ENCODE results near the gene SERPINE2.

Gene SERPINE2, protein sequence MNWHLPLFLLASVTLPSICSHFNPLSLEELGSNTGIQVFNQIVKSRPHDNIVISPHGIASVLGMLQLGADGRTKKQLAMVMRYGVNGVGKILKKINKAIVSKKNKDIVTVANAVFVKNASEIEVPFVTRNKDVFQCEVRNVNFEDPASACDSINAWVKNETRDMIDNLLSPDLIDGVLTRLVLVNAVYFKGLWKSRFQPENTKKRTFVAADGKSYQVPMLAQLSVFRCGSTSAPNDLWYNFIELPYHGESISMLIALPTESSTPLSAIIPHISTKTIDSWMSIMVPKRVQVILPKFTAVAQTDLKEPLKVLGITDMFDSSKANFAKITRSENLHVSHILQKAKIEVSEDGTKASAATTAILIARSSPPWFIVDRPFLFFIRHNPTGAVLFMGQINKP

GRCh38 chr2:224039080-224039769 lies at the start of gene SERPINE2:
Gene SERPINE2 (minus strand): TSS chr2:224039286. CDS start chr2:224001900, 37,386 bp downstream.
- no peak for DNase-seq

DNA sequence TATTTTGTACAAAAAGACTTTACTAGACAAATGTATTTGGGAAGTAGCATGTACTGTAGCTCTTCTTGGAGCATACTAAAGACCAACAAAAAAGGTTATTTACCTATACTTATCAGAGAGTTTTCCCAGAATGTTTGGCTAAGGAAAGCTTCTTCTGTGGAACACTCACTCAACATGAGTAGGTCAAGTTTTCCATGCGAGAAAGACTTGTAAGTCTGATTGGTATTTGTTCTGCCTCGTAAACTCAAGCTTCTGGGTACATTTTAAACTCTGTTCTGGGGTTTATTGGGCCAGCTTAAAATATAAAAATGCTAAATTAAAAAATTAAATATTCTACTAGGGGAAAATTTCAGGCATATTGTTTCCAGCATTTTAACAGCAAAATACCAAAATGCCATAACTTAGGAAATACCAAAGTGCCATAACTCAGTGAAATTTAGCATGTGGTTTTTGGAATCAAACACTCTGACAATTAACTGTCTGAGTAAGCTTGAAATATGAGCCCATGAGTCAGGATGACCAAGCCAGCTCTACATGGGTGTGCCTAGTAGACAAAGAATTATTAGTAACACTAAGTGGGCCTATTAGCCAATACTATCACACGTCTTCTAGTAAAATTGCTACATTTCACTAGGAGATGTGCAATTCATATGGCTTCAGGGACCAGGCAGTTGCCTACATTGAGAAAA lies 47.3 kb upstream of the SERPINE2 start:
- DNase-seq: no peak

- DNase-seq: no peak
Observed at GRCh38 chr2:224085811-224086210, 46.7 kb upstream of the SERPINE2 start.

DNA sequence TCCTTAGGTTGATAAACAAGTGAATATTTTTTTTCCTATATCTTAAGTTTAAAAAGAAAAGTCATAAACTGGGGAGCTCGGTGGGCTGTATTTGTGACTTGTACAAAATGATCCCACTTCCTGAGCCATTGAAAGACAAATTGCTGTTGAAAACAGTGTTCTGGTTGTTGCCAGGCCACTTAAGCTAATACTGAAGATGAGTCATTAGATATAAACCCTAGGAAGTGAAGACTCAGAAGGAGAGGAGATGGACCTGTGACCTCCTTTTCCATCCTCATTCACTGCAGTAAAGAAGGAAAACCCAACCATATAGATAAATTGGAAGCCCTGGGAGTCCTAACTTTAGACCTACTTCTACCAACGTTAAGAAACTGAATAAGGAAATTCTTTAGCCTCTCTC lies 46.2 kb upstream of the SERPINE2 start:
- DNase-seq: no peak

DNA sequence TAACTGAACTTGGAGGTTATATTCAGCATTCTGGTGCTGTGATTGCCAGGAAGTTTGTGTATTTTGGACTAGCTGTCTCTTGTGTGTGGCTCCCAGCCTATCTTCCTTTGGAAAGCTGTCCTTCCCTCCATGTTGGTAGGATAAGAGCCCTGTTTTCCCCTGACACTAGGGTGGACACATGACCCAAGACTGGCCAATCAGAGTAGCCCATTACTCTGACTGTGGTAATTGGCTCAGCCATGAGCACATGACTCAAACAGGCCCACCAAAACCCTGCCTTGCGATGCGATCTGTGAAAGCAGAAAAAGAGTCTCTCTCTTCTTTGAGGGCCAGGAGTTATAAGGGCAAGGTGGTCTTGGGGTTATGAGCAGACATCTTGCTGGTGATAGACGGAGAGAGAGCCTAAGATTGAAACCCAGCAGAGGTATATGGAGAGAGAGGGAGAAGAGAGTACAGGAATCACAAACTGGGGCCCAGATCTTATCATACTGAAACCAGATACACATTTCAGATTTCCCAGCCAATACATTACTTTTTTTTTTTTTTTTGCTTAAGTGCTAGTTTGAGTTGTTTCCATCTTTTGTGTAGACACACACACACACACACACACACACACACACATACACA lies 45.3 kb upstream of the SERPINE2 start:
- no peak for DNase-seq

DNA sequence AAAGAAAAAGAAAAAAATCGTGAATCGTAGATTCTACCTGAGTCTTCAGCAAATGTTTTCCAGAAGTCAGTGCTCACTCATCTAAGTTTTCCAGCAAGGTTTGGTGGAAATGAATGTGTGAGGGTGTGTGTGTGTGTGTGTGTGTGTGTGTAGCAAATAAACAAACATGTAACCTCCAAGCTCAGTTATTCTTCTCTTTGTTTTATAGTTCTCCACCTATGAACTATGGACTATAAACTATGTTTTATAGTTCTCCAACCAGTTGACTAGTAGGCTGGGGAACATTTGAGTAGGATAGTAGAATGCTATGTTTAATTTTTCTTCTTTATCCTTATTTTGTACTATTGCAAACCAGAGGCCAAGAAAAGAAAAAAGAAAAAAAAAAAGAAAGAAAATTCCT lies 44.6 kb upstream of the SERPINE2 start:
- no peak for DNase-seq

DNA sequence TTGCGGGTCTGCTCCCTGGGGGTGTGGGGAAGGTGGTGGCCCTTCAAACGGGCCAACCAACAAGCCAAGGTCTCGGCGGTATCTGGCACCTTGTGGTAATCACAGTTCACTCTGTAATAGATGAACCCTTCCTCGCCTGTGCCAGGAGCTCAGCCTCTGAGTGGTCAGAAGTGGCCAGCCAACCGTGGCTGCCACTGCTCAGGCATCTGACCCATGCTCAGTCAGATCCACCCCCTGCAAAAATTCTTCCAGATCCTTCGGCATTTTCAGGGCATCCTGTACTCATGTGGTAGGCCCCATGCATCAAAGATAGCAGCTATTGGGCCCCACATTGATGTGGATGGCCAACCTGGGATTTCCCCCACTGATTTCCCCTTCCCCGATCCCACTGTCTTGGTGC lies 39.6 kb upstream of the SERPINE2 start:
- DNase-seq: no peak

DNA sequence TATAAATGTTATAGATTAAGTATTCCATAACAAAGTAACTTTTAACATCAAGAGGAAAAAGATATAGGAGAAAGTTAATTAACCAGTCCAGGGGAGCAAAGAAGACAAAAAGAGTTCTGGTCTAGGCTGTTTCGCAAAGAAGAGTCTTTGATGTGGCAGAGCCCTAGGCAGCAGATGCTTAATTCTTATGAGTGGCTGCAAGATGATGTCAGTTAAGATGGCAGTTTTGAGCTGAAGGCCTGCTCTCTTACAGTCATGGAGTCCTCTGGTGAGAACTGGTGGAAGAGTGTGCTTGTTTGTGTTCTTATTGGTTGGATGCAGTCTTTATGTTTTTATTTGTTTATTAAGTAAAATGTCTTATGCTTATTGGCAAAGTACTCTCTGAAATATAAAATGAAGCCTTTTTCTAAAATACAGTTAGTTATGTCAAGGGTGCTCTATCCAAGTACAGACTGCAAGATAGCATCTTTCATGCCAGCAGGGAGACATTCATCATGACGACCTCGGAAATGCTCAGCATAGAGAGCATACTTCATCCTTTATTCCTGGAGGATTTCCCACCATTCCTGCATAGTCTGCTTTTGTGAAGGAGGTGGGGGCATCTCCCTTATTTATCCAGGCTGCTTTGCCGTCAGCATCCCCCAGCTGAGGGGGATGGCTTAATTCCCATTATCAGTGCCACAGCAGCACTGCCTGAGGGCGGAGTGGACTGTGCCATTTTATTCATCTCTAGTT lies 38.9 kb upstream of the SERPINE2 start:
- DNase-seq: no peak

DNA sequence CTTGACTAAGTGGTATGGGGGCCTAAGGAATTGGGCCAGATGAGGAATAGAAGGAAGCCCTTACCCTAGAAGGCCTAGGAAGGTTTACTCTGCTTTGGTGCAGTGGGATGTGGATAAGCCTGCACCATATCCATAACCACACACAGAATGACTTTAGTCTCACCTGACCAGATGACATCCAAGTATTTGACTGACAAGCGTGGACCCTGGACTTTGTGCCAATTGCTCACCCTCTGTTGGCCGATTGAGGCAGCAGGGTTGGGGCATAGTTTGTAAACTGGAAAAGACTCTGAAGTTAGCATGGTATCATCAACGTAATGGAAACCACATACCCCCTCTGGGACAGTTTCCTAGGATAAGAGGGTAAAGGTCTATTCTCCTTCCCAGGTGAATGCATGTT lies 36.5 kb upstream of the SERPINE2 start:
- no peak for DNase-seq

DNA sequence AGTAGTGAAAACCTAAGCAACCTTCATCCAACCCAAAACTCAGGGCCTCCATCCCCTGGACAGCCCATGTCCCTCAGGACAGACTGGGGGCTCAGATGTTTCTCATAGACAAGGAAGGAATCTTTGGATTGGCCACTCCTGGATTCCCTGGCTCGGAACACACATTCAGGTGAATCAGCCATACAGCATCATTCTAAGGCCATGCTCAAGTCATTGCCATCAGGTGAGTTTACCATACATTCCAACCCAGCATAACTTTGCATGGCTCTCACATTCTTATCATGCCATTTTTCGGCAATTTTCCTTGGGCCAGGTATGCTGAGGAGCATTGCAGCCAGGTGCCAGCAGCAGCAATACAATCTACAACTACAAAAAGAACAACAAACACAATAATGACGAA lies 34.6 kb upstream of the SERPINE2 start:
- DNase-seq: no peak

GRCh38 chr2:224072541-224073188 lies 33.6 kb upstream of the SERPINE2 start:
- no peak for DNase-seq

DNA sequence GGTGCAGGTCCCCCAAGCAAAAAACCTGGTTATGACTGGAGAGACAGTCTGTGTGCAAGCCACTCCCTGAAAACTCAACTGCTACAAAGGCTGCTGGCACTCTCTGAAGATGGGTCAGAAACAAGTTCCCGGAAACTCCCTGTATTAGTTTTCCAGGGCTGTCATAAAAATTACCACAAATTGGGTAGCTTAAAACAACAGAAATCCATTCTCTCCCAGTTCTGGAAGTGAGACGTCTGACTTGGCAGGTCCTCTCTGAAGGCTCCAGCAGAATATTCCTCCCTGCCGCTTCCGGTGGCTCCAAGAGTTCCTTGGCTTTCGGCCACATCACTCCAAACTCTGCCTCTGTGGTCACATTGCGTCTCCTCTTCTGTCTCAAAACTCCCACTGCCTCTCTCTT lies 30.1 kb upstream of the SERPINE2 start:
- DNase-seq: no peak

GRCh38 chr2:224063298-224063648 lies 24.2 kb upstream of the SERPINE2 start:
- DNase-seq: no peak

DNA sequence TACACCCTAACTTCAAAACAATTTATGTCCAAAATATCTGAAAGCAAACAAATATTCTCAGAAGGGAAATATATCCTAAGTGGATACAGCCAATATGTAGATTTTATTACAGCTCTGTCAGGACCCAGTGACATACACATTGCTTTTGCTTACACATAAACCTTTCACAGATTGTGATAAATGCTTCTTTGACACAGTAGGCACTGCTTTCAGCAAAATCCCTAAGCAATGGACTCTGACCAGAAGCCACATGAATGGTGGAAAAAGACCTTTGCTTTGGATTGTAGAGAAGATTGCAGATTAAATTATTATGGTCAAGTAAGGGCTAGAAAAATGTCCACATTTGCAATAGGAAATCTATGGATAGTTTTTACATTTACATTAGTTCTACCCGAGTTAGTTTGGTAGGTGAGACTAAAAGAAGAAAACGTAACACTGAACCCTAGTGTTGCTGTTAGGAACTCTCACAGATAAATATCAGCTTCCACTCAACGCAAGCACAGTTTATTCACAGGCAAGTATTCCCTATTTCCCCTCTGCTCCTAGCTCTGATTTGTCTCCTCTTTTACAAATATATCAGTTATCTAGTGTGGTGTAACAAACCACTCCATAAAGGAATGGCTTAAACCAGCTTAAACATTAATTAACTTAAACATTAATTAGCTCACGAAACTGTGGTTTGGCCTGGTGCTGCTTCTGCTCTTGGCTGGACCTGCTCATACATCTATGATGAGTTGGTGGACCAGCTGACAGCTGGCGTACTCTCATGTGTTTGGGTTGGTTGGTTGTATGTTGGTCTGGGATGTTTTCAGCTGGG lies 23.6 kb upstream of the SERPINE2 start:
- no peak for DNase-seq

DNA sequence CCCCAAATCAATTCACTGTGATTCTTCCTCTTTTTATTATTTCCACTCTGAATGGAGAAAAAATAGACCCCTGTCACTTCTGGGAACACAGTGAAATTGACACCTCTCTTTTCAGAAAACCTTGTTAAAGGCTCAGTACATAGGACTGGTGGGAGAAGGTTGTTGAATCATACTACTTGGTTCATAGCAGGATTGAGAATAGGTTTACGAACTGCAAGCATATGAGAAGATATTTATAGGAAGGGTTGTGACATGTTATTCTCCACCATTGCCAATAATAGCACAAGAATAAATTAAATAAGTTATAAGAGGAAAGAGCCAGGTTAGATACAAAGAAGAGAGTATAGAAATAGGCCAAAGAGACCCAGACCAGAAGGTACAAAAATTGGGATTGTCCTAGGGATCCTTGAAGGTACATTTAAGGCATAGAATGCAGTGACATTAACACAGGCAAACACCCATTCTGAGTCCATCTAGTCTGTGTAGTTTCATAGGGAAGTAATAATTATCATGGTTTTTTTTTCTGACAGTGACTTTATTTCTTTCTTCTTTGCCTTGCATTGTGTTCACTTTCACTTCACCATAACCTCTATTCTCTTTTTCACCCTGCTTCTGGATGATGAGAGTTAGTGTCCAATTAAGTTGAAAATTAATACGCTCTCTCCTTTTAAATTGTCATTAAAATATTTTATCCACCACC lies 21.8 kb upstream of the SERPINE2 start:
- DNase-seq: no peak

DNA sequence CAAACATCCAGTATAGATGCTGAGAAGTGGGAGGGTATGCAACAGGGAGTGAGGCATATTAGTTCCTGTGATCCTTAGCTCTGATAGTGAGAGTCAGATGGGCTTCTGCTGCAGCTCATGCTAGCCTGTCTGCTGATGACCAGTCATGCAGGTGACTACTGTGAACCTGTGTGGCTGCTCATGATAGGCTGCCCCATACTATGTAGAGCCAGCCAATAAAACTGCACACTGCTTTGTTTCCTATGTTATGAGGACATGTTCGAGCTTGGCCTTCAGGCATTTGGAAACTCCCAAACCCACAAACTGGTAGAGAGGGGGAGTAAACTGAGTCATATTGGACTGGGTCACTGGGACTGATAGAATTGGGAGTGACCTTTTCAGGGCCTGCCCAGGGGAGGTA lies 20.1 kb upstream of the SERPINE2 start:
- no peak for DNase-seq

DNA sequence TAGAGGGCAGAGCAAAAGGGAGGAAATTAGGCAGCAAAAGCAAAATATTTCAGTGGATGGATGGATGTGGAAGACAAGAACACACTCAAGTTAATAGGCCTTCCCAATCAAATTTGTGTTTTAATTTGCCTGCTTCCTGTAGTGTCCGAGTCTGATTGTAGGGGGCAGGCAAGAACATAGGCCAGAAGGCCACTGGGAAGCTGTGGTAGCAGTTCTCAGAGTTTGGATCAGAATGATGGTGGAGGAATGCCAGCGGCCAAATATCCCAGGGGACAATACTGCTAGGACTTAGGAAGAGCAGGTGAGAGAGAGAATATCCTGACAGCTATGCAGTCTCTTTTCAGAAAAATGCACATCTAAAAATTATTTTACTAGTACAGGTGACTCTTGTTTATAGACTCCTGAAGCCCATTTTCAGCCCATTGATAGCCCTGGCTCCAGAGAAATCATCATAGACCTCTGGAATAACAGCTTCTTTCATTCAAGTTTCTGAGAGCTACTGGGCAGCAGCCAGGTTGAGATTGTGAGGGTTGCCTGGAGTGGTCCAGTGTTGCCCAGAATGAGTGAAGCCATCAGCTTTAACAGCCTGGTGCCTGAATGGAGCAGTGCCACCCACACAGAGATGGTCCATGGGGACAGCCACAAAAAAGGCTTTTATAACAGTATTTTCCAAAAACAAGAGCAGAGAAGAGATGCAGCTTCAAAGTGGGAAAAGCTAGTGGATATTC lies 19.1 kb upstream of the SERPINE2 start:
- DNase-seq: no peak

GRCh38 chr2:224056889-224057288 lies 17.8 kb upstream of the SERPINE2 start:
- no peak for DNase-seq

DNA sequence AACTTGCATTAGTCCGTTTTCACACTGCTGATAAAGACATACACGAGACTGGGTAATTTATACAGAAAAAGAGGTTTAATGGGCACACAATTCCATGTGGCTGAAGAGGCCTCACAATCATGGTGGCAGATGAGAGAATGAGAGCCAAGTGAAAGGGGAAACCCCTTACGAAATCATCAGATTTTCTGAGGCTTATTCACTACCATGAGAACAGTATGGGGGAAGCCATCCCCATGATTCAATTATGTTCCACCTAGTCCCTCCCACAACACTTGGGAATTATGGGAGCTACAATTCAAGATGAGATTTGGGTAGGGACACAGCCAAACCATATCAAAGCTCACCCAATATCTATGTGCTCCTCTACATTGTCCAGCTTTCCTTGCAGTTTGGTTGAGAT lies 16.0 kb upstream of the SERPINE2 start:
- no peak for DNase-seq

DNA sequence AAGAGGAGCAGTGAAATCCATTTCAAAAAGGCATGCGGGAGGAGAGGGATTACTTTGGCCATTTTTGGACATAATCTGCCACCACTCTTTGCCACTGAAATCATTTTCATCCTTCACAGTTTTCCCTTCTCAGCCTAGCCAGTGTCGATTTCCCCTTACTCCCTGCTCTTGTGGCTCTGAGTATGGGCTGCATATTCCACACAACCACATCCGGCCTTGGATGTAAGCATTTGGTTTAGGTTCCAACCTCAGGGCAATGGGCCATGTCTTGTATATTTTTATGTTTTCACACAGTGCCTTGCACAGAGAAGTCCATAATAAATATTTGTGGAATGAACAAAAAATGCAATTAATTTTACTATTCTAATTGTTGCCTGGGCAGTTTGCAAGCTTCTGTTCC lies 7.7 kb upstream of the SERPINE2 start:
- DNase-seq: no peak
